GM21576 (cell line): ENCODE measurements around the gene P2RX7.

ENCODE experiments used
- ATAC-seq: cut with Tn5 transposase; IDR thresholded peaks from one replicate; pipeline ENCODE4 v1.9.1; 2021; ENCODE audit warnings: mild to moderate bottlenecking, moderate library complexity; ENCODE audit not compliant: unreplicated experiment

P2RX7 gene

DNA sequence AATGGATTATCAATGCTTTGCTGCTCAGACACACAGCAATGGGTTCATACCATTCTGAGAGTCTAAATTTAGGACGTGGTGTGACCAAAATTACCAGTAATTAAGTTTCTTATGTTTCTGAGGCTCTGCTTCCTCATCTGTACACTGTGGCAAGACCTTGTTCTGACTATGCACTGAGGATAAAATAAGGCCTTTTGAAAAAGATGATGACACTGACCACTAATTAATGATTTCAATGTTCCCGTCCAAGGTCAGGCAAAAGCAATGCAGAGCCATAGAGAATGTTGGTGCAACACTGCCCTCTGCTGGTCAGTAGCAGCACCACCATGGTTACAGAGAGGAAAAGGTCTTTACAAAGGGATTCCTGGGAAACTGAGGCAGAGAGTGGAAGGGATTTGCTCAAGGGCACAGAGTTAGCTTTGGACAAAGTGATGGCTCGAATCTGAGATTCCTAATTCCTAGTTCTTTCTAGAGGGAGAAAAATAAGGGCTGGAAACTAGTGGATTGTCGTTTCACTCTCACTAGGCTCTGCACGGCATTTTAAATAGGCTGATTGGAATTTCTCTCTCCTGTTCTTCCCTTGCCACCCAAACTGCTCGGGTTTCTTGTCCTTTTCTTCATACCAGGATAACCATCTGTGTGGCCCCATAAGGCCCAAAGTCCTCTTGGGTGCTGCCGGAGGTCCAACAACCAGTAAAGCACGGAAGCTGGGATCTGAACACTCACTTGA lies 22.3 kb upstream of the P2RX7 start:
- ATAC-seq = no peak

DNA sequence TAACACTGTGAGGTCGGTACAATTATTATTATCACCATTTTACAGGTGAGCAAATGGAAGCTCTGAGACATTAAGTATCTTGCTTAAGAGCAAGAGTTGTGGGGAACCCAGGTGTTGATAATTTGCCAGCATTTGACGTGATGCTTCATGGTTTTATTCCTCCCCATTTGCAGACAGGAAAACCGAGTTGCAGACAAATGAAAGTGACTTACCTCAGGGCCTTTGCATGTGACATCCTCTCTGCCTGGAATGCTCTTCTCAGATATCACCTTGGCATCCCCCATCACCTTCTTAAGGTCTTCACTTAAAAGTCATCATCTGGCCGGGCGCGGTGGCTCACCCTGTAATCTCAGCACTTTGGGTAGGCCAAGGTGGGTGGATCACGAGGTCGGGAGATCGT lies 21.0 kb upstream of the P2RX7 start:
- no peak for ATAC-seq

DNA sequence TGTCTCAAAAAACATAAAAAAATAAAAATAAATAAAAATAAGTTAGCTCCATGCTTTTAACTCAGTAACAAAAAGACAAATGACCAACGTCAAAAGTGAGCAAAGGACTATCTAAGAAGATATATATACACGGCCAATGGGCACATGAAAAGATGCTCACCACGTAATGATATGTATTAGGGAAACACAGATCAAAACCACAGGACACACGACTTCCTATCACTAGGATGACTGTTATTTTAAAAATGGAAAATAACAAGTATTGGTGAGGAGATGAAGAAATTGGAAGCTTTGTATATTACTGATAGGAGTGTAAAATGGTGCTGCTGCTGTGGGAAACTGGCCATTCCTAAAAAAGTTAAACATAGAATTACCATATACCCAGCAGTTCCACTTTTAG lies 20.2 kb upstream of the P2RX7 start:
- no peak for ATAC-seq

DNA sequence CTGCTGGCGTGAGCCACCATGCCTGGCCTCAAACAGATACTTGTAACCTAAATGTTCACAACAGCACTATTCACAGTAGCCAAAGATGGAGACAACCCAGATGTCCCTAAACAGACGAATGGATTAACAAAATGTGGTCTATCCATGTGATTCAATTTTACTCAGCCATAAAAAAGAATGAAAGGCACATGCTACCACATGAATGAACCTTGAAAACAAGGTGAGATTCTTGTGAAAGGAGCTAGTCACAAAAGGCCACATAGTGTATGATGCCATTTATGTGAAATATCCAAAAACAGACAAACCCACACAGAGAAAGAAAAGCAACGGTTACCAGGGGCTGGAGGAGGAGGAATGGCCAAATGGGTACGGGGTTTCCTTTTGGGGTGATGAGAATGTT lies 19.6 kb upstream of the P2RX7 start:
- ATAC-seq = no peak

DNA sequence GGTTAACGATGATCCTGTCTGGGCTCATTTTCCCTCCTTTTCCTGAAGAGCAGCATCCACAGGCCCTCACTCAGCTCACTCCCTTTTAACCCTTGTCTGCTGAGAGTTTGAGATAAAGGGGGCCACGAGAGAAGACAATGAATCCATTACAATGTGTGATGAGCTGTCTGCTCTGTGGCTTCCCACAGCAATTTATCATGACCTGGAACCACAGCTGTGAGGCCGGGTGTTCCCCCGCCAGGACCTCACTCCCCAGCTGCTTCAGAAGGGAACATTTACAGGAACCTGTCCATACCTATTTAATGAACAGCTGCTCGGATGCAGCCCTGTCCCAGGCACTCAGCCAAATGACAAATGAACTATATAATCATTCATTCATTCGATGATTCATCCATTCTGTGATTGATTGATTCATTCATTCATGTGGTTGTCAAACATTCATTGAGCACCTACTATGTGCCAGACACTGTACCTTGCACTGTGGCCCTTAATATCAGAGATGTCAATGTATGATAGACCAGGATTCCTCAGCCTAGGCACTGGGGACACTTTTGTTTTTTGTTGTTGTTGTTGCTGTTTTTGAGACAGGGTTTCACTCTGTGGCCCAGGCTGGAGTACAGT lies 18.5 kb upstream of the P2RX7 start:
- no peak for ATAC-seq

DNA sequence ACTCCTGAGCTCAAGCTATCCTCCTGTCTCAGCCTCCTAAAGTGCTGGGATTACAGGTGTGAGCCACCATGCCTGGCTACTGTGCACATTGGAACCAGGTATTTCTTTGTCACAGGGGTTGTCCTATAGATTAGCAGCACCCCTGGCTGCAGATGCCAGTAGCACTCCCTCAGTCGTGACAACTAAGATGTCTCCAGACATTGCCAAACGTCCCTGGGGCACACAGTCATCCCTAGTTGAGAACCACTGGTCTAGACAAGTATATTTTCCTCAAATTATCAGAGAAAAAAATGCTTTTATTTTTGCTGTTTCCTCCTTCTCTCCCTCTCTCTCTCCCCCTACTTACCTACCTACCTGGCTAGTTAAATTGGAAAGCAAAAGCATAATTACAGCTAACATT lies 17.9 kb upstream of the P2RX7 start:
- ATAC-seq = no peak

DNA sequence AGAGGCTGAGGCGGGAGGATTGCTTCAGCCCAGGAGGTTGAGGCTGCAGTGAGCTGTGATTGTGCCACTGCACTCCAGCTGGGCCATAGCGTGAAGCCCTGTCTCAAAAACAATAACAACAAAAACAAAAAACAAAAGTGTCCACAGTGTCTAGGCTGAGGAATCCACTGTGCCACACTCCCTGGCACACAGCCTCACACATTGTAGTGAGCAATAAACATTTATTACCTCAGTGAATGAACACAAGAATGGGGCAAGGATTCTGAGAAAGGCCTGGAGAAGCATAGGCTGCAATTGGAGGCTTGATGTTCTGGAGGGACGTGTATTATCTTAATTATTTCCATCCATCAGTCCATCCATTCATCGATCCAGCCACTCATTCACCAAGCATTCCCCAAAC lies 17.1 kb upstream of the P2RX7 start:
- no peak for ATAC-seq

DNA sequence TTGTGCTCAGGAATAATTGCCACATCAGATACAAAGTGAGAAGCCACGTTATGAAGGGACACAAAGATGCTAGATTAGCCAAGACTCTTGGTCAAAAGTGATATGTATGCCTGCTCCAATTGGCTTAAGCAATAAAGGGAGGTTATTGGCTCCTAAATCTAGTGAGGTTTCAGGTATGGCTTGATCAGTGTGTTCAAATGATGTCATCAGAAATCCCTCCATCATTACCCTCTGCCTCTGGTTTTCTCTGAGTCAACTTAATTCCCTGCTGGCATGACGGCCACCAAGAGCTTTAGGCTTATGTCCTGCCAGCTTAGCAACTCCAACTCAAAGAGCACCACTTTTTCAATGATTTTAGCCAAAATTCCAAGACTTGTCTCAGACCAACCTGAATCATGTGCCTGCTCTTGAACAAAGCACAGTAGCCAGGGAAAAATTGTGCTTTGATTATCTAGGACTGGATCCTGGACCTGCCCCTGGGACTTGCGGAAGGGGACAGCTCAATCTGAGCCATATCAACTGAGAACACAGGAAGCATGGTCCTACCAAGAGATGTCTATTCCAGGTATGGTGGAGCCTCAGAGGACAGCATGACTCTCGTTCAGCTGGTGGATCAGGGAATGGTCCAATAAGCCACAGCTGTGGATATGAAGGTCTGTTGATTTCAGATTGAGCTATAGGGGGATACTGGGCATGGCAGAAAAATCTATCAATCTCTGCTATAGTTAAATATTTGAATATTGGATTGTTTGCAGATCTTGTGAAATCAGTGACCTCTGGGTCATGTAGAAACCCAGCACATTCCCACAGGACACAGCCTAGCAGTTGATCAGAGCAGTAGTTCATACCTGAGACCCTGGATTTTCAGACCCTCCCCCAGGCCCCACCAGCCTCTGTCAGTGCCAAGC lies 16.1 kb upstream of the P2RX7 start:
- no peak for ATAC-seq

DNA sequence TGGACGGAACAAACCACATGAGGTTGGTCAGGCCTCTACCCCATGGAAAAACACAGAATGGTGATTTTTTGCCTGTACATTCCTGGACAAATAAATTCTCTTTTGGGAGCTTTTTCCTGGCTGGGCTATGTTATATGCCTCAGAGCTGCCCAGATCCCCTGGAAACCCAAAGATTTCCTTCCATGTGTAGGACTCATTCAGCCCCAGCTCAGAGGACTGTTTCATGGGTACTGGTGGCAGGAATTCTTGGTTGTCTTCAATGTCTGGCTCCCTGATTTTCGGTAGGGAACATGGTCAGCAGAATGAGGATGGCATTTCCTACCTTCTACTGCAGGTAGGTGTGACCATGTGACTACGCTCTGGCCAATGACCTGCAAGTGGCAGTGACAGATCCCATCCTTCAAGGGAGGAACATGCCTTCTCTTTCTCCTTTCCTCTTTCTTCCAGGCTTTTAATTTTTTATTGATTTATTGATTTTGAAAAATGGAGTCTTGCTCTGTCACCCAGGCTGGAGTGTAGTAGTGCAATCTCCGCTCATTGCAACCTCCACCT lies 15.4 kb upstream of the P2RX7 start:
- no peak for ATAC-seq

DNA sequence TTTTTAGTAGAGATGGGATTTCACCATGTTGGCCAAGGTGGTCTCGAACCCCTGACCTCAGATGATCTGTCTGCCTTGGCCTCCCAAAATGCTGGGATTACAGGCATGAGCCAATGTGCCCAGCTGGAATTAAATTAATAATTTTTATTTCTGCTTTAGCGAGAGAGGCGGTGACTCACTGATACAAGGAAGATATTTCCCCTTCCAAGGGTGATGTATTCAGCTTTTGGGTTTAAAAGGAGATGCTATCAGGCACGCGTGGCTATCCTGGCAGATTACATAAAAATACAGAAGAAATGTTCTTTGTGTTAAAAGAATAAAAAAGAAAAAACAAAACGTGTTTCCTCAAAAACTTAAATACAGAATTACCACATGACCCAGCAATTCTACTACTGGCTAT lies 12.4 kb upstream of the P2RX7 start:
- ATAC-seq = no peak

DNA sequence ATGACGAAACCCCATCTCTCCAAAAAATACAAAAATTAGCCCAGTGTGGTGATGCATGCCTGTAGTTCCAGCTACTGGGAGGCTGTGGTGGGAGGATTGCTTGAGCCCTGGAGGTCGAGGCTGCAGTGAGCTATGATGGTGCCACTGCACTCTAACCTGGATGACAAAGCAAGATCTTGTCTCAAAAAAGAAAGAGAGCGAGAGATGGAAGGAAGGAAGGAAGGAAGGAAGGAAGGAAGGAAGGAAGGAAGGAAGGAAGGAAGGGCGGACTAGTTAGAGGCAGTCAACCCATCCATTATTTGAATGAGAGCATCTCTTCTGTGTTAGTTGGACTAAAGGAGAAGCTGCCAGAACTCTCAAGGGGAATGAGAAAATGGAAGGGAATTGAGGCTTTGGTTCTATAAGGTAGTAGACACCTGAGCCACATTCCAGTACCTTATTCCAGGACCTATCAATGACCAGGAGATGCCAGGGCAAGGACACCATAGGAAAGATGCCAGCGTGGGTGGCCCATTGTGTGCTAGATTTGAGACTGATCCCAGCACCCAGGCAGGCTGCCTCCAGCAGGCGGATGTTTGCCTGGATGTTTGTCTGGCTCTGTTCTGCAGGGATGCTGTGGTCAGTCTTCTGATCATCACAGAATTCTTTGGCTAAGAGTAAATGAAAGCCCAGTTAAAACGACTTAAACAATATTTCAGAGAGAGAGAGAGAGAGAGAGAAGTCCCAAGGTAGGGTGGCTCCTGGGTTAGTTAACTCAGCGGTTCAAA lies 11.5 kb upstream of the P2RX7 start:
- ATAC-seq = no peak

DNA sequence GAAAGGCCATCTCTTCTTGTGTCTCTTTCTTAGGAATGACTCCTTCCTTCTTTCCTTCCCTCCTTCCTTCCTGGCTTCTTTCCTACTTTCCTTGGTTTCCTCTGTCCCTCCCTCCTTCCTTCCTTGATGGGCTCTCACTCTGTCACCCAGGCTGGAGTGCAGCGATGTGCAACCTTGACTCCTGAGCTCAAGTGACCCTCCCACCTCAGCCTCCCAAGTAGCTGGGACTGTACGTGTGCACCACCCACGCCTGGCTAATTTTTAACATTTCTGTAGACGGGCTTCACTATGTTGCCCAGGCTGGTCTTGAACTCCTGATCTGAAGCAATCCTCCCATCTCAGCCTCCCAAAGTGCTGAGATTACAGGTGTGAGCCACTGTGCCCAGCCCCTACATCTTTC lies 10.9 kb upstream of the P2RX7 start:
- ATAC-seq = no peak

DNA sequence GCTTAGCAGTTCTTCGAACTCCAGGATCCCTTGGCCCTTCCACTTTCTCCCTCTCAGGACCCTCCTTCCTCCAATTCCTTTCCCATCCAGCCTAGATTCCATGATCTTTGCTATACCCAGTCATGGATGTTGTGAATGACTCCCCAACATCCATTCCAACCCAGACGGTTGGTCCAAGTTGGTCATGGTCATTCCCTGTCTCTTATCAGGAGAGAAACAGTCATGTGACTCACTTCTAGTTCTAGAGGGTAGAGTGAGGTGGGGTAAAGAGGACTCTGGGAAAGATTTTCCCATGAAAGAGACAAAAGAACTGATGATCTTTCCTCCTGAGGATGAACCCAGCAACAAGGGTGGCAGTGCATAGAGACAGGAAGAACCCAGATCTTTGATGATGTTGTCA lies 9.2 kb upstream of the P2RX7 start:
- ATAC-seq = no peak

DNA sequence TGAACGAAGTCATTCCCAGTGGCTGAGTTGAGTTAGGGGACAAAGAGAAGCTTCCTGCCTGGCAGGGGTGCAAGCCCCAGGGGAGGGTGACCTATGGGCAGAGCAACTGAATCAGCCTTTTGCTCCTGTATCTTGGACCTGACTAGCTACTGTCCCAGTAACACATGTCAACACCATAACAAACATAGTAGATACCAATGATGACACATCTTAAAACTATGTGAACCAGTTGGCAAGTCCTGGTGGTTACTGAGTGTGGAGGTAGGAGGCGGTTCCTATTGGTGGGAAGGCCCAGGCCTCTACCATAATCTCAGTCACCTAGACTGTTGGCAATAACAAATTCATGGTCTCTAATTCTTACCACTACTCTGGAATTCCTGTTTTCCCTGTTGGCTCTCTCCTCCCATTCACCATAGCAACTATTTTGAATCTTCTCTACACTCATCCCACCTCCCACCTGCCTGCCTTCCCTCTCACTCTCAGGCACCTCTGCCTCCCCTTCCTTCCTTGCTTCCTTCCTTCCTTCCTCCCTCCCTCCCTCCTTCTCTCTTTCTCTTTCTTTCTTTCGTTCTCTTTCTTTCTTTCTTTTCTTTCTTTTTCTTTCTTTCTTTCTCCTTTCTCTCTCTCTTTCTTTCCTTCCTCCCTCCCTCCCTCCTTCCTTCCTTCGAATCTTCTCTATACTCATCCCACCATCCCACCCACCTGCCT lies 8.1 kb upstream of the P2RX7 start:
- no peak for ATAC-seq

DNA sequence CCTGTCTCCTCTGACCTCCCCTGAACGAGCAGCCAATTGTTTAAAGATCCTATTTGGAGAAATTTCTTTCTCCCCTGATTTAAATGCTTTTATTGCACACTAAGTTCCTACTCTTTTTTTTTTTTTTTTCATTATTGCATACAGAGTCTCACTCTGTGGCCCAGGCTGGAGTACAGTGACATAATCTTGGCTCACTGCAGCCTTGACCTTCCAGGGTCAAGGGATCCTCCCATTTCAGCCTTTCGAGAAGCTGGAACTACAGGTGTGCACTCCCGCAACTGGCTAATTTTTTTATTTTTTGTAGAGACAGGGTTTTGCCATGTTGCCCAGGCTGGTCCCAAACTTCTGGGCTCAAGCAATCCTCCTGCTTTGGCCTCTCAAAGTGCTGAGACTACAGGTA lies 5.2 kb upstream of the P2RX7 start:
- no peak for ATAC-seq

DNA sequence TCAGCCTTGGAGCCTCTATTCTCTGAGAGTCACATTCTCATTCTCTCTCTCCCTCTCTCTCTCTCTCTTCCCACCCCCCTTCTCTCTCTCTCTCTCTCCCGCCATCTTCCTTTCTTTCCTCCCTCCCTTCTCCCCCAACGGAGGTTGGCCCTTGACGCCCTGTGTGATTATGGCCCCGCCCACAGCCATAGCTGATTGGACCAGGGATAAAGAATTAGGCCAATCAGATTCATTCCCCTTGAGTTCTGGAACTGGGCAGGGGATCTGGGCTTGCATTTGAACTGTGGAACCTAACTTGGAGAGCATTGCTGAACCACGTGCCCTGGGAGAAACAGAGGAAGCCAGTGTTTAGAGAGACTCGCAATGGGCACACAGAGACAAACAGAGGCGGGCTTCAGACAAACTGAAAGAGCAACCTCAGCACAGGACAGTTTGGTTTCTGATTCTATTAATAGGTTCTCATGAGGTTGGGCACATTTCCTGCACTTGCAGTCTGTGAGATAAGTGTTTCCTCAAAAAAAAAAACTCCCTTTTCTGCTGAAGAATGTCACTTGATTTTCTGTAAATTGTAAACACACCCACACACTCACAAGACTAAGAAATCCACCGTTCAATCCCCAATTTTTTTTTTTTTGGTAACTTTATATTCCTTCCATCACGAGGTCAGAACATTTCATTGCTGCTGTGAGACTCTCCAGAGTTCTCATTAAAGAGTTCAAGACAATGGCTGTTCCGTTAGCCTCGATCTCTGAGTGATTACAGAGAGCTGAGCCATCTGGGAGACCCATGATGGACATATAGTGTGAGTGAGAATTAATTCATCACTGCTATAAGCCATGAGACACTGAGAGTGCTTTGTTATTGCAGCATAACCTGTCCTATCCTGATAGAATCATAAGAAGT lies 3.5 kb upstream of the P2RX7 start:
- peak; percentile 70 for ATAC-seq

DNA sequence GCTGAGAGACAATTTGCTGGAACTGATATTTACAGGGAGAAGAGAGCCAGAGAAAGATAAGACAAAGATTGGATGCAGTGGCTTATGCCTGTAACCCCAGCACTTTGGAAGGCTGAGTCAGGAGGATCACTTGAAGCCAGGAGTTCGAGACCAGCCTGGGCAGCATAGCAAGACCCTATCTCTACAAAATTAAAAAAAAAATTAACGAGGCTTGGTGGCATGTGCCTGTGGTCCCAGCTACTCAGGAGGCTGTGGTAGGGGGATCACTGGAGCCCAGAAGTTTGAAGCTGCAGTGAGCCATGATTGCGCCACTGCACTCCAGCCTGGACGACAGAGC lies 2.9 kb upstream of the P2RX7 start:
- no peak for ATAC-seq

DNA sequence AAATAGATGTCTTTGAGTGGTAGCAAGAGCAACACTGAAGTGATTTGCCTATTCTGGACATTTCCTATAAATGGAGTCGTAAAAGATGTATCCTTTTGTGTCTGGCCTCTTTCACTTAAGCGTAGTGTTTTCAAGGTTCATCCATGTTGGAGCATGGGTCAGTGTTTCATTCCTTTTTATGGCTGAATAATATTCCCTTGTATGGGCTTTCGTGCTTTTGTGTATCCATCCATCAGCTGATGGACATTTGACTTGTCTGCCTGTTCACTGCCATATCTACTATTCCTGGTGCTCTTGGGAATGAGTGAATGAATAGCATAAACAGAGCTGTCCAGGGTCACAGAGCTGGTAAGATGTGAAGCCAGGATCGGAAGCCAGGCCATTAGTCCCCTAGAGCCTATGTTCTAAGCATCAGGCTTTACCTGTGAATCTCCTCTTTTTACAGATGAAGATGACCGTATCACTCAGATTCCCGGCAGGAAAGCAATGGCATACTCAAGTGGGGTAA lies 1.8 kb upstream of the P2RX7 start:
- ATAC-seq = no peak

DNA sequence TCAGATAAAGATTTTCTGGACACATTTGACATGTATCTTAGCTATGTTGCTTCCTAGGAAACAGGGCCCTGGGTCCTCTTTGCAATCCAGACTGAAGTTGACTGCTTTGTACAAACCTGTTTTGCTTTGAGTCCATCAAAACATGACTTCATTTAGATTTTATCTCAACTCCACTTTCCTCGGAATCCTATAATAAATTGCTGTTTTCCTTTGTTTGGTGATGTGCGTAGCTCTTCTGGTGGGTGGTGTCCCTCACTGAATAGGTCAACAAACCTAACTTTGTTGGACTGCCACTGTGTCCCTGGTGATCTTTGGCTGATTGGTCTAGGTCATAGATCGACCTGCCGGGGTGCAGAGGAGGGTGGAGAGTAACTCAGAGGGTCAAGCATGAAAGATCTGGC lies 735 bp upstream of the P2RX7 start:
- no peak for ATAC-seq
